NCI-H128 (cell line): ENCODE measurements around the gene DYNC1H1.
A peak's percentile ranks its signal among the peaks of the same experiment; 100 is the strongest.

Experiments
- DNase-seq: peaks from one replicate; lab custom pipeline; 2025; ENCODE audit not compliant: unreplicated experiment; lab: John Stamatoyannopoulos, UW

Gene DYNC1H1

GRCh38 chr14:101988377-101988776, 24.0 kb downstream of the DYNC1H1 start:
- DNase-seq, result no peak

DNA sequence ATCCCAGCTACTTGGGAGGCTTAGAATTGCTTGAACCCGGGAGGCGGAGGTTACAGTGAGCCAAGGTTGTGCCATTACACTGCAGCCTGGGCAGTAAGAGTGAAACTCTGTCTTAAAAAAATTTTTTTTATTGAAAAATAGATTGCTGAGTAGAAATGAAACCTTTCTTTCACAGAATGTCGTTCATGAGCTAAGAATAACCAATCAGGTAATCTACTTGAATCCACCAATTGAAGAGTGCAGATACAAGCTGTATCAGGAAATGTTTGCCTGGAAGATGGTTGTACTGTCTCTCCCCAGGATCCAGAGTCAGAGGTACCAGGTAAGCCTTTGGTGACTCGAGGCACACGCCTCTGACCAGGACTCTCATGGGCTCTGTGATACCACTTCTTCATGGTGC, 27.0 kb downstream of the DYNC1H1 start:
- no peak for DNase-seq

- DNase-seq, result no peak
Measured at GRCh38 chr14:101992708-101993107, 28.3 kb downstream of the DYNC1H1 start.

DNA sequence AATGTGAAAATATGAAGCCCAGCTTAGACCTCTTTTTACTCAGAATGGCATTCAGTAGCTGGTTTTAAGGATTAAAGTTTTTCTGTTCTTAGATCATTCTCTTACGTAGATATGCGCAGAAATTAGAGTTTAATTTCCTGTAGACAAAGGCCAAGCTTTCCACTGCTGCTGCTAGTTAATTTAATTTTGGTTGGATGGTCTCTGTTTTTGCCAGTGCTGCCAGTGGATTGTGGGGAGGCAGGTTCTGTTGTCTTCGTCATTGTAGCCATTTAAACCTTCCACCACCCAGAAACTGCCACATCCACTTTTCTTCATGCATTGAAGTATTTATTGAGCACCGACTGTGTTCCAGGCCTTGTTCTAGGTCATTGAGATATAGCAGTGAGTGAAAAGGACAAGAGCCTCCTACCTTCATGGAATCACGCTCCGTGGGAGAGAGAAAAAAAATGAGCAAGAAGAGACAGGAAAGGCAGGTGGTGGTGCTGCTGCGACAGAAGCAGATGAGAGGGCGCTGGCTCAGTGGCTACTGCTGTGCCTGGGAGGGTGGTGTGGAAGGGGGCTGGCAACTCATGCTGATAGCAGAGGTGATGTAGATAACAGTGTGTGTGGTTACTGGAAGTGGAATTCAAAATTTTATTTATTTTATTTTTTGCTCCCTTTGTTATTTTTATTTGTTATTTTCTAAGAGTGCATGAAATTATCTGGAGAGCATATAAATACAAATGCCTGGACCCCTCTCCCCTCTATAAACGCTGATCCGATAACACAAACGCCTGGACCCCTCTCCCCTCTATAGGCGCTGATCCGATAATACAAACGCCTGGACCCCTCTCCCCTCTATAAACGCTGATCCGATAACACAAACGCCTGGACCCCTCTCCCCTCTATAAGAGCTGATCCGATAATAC, 33.3 kb downstream of the DYNC1H1 start:
- no peak for DNase-seq

DNA sequence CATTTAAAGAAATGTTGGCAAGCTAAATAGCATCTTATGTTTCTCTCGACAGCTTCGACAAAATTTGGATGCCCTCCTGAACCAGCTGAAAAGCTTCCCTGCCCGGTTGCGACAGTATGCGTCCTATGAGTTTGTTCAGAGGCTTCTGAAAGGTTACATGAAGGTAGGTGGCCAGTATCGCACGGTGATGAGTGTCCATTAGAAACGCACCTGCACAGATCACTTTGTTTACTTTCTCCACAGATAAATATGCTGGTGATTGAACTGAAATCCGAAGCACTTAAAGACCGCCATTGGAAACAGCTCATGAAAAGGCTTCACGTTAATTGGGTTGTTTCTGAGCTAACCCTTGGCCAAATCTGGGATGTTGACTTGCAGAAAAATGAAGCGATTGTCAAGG, 36.5 kb downstream of the DYNC1H1 start:
- no peak for DNase-seq

DNA sequence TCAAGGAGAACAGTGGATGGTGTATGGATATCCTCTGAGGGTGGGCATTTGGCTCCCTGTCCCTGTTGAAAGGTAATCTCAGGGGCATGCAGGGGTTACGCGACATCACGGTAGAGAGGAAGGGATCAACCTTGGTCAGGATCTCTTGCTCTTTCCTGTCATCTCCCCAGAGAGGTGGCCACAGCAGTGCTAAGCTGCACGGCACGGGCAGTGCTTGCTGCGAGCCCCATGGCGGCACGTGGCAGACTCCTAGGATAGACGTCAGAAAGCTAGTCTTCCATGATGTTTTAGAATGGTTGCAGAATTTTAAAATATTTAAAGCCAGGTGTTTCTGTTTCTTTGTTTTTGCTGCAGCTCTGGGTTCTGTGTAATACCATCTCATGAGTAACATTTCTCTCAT, 41.0 kb downstream of the DYNC1H1 start:
- DNase-seq, result no peak

- no peak for DNase-seq
Measured at GRCh38 chr14:102007916-102008418, 43.6 kb downstream of the DYNC1H1 start.

DNA sequence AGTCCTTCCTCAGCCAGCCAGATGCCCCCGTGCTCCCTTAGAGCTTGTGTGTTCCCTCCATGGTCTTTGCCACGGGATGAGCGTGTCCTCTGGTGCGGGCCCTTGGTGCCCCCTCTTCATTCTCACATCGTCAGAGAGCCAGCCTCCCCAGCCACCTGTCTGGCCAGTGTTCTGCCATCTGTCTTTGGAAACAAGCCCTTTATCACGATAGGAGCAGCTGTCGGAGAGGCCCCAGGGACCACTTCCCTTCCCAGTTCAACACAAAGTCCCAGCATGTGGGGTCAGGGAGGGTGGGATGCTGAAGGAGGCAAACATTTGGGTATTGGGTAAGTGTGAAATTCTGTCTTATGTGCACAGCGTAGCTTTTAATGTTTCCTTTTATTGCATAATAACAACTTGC, 44.5 kb downstream of the DYNC1H1 start:
- peak; percentile 9 for DNase-seq

- no peak for DNase-seq
Measured at GRCh38 chr14:102011631-102012030, 47.3 kb downstream of the DYNC1H1 start.

DNA sequence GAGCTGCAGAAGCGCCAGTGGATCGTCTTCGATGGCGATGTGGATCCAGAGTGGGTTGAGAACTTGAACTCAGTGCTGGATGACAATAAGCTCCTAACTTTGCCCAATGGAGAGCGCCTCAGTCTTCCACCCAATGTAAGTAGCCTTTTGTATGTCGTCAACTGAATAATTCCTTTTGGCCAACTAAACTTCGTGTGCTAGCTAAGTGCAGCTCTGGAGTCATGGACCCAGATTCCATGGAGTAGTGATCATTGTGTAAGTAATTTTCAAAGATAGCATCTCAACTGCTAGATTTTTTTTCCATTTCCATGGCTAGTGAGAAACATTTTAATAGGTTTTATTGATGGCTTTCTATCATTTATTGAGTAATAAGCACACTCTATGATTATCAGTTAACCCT, 48.0 kb downstream of the DYNC1H1 start:
- DNase-seq, result no peak

GRCh38 chr14:102013669-102014200, 49.4 kb downstream of the DYNC1H1 start:
- DNase-seq, result no peak

- DNase-seq, result no peak
Measured at GRCh38 chr14:102015045-102015685, 50.8 kb downstream of the DYNC1H1 start.

DNA sequence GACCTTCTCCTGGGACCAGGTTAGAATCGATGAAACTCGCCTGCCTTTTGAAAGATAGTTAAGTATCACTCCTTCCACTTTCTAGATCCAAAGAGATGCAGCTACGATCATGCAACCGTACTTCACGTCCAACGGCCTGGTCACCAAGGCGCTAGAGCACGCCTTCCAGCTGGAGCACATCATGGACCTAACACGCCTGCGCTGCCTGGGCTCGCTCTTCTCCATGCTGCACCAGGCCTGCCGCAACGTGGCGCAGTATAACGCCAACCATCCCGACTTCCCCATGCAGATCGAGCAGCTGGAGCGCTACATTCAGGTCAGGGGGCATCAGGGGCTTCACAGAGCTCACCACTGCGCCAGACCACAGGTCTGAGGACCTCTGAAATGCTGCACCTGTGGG, 51.4 kb downstream of the DYNC1H1 start:
- DNase-seq, result no peak

DNA sequence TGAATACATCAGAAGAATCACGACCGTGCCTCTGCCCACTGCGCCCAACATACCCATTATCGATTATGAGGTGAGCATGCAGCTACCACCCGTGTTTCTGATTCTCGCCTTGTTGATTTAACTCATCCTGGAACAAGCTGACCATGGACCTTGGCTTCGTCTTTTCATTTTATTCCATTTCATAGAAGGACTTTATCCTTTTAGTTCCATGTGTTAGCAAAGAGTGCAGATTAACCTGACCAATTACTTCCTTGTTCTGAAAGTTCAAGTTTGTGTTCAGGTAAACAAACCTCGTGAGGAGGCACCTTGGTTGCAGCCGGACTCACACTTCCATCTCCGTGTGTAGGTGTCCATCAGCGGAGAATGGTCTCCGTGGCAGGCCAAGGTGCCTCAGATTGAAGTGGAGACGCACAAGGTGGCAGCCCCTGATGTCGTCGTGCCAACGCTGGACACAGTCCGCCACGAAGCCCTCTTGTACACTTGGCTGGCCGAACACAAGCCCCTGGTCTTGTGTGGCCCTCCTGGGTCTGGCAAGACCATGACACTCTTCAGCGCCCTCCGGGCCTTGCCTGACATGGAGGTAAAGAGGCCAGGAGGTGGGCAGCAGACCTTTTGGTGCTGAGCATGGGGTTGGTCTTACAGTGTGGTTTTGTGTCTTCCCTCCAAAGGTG, 52.2 kb downstream of the DYNC1H1 start:
- DNase-seq, result no peak

- DNase-seq, result no peak
Measured at GRCh38 chr14:102018251-102018650, 53.9 kb downstream of the DYNC1H1 start.

DNA sequence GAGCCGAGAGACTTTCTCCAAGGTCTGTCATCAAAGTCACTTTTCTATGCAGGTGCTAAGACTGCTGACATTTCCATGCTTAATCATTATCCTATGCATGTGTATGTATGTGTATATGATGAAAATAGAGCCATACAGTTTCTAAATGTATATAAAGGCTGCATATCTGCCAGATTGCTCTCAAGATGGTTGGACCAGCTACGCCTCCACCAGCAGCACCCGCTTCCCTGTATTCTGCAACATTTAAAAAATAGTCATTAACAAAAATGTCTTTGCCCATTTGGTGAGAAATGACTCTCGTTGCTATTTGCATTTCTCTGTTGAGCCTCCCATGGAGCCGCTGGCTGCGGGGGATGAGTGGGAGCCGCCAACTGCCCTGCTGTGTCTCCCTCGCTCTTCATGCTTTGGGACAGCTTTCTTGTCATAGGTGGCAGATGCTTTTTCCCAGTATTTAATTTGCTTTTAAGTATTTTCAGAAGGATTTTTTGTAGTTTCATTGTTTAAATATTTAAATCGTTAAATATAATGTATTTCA, 54.7 kb downstream of the DYNC1H1 start:
- no peak for DNase-seq

- DNase-seq, result no peak
Measured at GRCh38 chr14:102020058-102020971, 55.9 kb downstream of the DYNC1H1 start.

DNA sequence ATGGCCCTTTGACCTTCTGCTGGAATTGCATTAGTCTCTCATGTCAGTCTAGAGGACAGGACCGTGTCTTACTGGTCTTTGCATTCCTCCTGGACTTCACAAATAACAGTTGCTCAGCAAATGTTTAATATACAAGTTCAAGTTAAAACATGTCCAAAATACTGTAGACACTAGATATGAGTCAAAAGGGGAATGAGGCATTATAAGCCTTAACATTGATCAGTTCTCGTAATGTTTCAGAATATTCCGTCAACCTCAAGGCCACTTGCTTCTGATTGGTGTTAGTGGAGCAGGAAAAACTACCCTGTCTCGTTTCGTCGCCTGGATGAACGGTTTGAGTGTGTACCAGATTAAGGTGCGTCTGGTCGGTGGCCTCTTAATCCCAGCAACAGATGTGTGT, 62.6 kb downstream of the DYNC1H1 start:
- DNase-seq, result no peak

DNA sequence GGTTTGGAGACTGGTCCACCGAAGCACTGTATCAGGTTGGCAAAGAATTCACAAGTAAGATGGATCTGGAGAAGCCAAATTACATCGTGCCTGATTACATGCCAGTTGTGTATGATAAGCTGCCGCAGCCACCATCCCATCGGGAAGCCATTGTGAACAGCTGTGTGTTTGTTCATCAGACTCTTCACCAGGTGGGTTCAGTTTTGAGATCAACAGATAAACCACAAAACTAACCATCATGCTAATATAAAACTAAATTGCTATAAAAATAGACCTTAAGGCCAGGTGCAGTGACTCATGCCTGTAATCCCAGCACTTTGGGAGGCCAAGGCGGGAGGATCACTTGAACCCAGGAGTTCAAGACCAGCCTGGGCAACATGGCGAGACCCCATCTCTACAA, 63.6 kb downstream of the DYNC1H1 start:
- no peak for DNase-seq

- no peak for DNase-seq
Measured at GRCh38 chr14:102028733-102029132, 64.4 kb downstream of the DYNC1H1 start.
